NB4 (cell line): ENCODE measurements around the gene P2RX2.

Source experiments
- DNase-seq: peaks from one replicate; pipeline ENCODE4 v3.0.0; 2010; ENCODE audit warnings: low read depth
- H3K4me3 ChIP-seq: one replicate; pipeline ENCODE4 v1.5.1; 2011; ENCODE audit warnings: mild to moderate bottlenecking, low read depth, low read length, moderate library complexity
- CTCF ChIP-seq: IDR thresholded peaks from one replicate; pipeline ENCODE4 v1.5.1; 2012; ENCODE audit warnings: low read depth, low read length
- MAX ChIP-seq: IDR thresholded peaks from 2 replicates; pipeline ENCODE4 v1.6.1; 2011; ENCODE audit warnings: low read depth, low read length
- MYC ChIP-seq: IDR thresholded peaks from 2 replicates; pipeline ENCODE4 v1.6.1; 2011; ENCODE audit warnings: low read depth, low read length
- POLR2A ChIP-seq: IDR thresholded peaks from 2 replicates; pipeline ENCODE4 v1.6.1; 2011; ENCODE audit warnings: mild to moderate bottlenecking; ENCODE audit not compliant: insufficient read length; ENCODE audit errors: extremely low read depth

Gene P2RX2

GRCh38 chr12:132622437-132623071 lies 4.0 kb downstream of the P2RX2 start:
- H3K4me3 ChIP-seq: no peak overlapping the region
- DNase-seq: peak; percentile 47
- TF ChIP-seq MAX (no peak), POLR2A (peak; percentile 8), MYC (no peak)

- TF ChIP-seq MAX (no peak), POLR2A (no peak), MYC (no peak)
- no peak overlapping the region for H3K4me3 ChIP-seq
- DNase-seq: no peak
Observed at GRCh38 chr12:132623072-132623869, 4.7 kb downstream of the P2RX2 start.

GRCh38 chr12:132624186-132624855 lies 5.7 kb downstream of the P2RX2 start:
- no peak overlapping the region for H3K4me3 ChIP-seq
- DNase-seq: no peak
- TF ChIP-seq POLR2A (no peak), MYC (no peak), MAX (no peak), CTCF (no peak)

- H3K4me3 ChIP-seq: no peak overlapping the region
- no peak for DNase-seq
- no peak for TF ChIP-seq MAX
- no peak for TF ChIP-seq MYC
- TF ChIP-seq CTCF: no peak
- TF ChIP-seq POLR2A: no peak
Observed at GRCh38 chr12:132624910-132625630, 6.5 kb downstream of the P2RX2 start.

- H3K4me3 ChIP-seq: no peak overlapping the region
- no peak for DNase-seq
- TF ChIP-seq MYC (no peak), MAX (no peak), POLR2A (no peak), CTCF (no peak)
Observed at GRCh38 chr12:132625731-132626430, 7.3 kb downstream of the P2RX2 start.

GRCh38 chr12:132629330-132629729 lies 10.8 kb downstream of the P2RX2 start:
- no peak for DNase-seq
- no peak overlapping the region for H3K4me3 ChIP-seq
- no peak for TF ChIP-seq MYC
- TF ChIP-seq POLR2A: no peak
- no peak for TF ChIP-seq MAX
- no peak for TF ChIP-seq CTCF
